Measurements from ENCODE around the gene LRRK1. TPM values are rescaled to one million over a fixed set of nuclear protein-coding genes. Genes with fewer than 3 reads are reported as not detected.

LRRK1 gene
- total and polyA plus RNA-seq, 8 donors, result 4.3 to 19.4 (median 11.1) TPM

DNA sequence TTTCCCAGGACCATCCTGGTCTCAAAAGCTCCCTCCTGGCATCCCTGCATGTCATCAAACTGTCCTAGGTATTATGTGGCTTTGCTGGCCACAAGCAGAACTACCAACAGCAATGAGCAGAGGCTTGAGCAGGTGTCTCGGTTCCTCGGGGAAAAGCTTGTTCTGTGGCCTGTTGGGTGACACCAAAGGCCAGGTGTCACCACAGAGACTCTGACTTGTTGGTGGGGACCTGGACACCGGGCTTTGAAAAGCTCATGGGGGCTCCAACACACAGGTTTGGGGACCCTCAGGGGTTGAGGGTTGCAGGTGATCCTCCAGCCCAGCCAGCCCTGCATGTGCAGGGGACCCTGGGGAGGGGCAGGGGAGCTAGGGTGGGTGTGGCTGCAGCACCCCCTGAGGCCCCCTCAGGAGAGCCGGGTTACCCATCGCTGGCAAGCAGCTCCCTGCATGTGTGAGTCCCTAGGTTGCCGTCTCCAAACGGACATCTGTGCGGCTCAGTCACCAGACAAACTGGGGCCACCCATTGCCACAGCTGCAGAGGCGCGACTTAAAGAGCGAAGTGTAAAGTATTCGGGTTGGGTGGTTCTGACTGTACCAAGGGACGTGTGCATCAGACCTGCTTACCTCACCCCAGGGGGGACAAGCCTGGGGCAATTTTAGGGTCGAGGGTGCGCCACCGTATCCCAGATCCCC lies 192.6 kb downstream of the LRRK1 start:
- TF ChIP-seq, protein P1, sequence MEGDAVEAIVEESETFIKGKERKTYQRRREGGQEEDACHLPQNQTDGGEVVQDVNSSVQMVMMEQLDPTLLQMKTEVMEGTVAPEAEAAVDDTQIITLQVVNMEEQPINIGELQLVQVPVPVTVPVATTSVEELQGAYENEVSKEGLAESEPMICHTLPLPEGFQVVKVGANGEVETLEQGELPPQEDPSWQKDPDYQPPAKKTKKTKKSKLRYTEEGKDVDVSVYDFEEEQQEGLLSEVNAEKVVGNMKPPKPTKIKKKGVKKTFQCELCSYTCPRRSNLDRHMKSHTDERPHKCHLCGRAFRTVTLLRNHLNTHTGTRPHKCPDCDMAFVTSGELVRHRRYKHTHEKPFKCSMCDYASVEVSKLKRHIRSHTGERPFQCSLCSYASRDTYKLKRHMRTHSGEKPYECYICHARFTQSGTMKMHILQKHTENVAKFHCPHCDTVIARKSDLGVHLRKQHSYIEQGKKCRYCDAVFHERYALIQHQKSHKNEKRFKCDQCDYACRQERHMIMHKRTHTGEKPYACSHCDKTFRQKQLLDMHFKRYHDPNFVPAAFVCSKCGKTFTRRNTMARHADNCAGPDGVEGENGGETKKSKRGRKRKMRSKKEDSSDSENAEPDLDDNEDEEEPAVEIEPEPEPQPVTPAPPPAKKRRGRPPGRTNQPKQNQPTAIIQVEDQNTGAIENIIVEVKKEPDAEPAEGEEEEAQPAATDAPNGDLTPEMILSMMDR (IDR thresholded peaks at IDR 0.05), result no peak
- H3K4me1 ChIP-seq, result no peaks in the 10 kb centered on the region
- ATAC-seq (no peak), DNase-seq (peak in 1 of 6 donors; percentile 36), FAIRE-seq (no peak)
- H3K27ac ChIP-seq, result no peak overlapping the region
- intact Hi-C loops (cut with DNase I), result no loop called here
- no peaks in the 10 kb centered on the region for H3K36me3 ChIP-seq
- no peak overlapping the region for H3K4me3 ChIP-seq
- no peaks in the 10 kb centered on the region for H3K27me3 ChIP-seq
- H3K9me3 ChIP-seq, result no peaks in the 10 kb centered on the region
- 79 to 83% methylated on average over 16 of the region's 16 CpGs for WGBS, 2 donors

DNA sequence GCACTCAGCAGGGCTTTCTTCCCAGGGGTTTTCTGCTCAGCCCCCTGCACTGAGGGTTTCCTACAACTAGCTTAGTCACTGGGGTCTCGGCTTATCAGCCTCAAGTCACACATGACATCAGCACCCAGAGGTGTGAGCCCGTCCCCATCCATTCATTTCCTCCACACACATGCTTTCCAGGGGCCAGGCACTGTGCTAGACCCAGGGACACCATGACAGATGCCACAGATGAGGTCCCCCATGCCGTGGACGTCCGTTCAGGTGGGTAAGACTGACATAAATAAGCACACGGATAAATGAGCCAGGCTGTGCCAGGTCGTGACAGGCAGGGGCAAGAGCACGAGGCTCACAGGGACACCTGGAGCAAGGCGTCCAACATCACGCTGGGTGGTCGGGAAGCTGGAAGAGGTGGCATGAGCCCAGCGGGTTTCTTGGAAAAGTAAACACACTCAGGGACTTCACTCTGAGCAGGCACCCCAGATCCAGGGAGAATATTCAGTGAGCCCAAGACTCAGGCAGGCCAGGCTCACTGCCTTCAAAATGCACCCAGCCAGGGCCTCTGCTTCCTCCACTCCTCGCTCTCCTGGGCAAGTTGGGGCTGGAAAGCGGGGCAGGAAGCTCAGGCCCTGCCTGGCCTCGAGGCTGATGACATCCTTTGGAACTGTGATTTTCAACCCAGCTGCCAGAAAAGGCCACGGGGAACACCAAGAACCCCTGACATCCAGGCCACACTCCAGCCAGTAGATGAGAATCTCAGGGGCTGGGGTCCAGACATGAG lies 193.4 kb downstream of the LRRK1 start:
- no peak for DNase-seq

DNA sequence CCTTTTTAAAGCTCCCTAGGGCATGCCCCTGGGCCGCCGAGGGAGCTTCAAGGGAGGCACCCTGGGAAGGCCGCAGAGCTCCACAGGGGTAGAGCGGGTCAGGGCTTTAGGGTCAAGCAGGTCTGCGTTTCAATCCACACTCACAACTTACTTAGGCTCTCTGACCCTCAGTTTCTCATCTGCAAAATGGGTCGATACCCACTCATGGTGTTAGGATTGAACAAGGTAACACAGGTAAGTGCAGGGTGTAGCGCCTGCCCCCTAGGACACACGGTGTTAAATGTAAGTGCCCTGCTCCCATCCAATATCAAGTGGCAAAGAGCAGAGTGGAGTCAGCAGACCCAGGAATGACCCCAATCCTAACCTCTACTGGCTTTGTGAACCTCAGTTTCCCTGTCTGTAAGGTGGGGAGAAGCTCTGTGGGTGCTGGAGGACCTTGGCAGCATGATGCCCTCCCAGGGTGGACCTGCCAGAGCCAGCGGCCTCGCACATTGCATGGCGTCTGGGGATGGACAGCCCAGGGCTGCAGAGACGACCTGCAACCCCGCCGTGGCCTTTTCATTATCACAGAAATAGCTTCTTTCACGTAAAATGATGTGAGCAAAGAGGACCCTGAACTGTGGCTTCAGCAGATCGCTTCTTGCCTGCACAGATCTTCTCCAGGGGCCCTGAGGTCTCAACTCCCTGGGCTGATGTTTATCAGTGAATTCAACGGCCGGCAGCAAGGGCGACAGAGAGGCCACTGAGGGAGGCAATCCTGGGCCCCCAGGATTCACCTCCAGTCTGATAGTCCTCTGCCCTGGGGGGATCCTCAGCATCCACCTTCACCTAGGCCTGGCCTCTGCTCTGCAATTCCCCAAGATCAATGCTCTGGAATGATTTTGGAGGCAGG lies 194.2 kb downstream of the LRRK1 start:
- TF ChIP-seq, protein P1 (IDR thresholded peaks at IDR 0.05), result no peak
- intact Hi-C loops (cut with DNase I), result no loop called here
- FAIRE-seq (no peak), ATAC-seq (no peak), DNase-seq (no peak)
- no peaks in the 10 kb centered on the region for H3K27me3 ChIP-seq
- WGBS, 2 donors, result 79 to 86% methylated on average over 19 of the region's 19 CpGs
- H3K4me3 ChIP-seq, result no peak overlapping the region
- H3K36me3 ChIP-seq, result no peaks in the 10 kb centered on the region
- H3K27ac ChIP-seq, result no peak overlapping the region
- no peaks in the 10 kb centered on the region for H3K9me3 ChIP-seq
- no peaks in the 10 kb centered on the region for H3K4me1 ChIP-seq

More for the DNA sequence above, 193.4 kb downstream of the LRRK1 start:
- WGBS, 2 donors, result 59 to 63% methylated on average over 16 of the region's 16 CpGs
- intact Hi-C loops (cut with DNase I), result no loop called here
- no peaks in the 10 kb centered on the region for H3K9me3 ChIP-seq
- H3K4me1 ChIP-seq, result no peaks in the 10 kb centered on the region
- TF ChIP-seq, protein P1 (IDR thresholded peaks at IDR 0.05), result no peak
- no peak overlapping the region for H3K27ac ChIP-seq
- no peaks in the 10 kb centered on the region for H3K36me3 ChIP-seq
- H3K27me3 ChIP-seq, result no peaks in the 10 kb centered on the region
- ATAC-seq, result no peak
- no peak for FAIRE-seq
- H3K4me3 ChIP-seq, result no peak overlapping the region

DNA sequence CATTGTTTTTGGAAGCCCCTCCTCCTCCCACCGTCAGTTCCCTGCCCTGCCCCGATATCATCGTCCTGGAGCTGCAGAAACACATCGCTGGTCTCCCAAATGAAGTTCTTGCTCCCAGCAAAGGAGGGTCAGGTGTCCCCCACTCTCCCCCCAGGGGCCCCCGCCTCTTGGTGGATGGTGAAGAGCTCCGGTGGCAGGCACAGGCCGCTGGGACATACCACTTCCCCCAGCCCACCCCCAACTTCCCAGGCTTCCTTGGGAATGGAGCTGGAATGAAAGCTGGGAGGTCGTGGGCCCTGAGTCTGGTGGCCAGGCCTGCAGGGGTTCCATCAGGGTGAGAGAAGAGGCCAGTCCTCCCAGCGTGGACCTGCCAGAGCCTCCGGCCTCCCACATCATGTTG lies 195.0 kb downstream of the LRRK1 start:
- Histone ChIP-seq H3K36me3 (no peaks in the 10 kb centered on the region), H3K9me3 (no peaks in the 10 kb centered on the region), H3K4me1 (no peaks in the 10 kb centered on the region), H3K27me3 (no peaks in the 10 kb centered on the region), H3K4me3 (no peak overlapping the region), H3K27ac (no peak overlapping the region)
- FAIRE-seq, result no peak
- 60 to 66% methylated on average over 10 of the region's 10 CpGs for WGBS, 2 donors
- TF ChIP-seq, protein P1 (IDR thresholded peaks at IDR 0.05), result no peak
- no peak for ATAC-seq
- DNase-seq, result no peak
- intact Hi-C loops (cut with DNase I), result no loop called here
